Activated CD8-positive, alpha-beta T cell treated with anti-CD3 and anti-CD28 coated beads, Interleukin-2, amount 10 ng/mL, durations not matched to agents 7 days and 5 days (primary cell): ENCODE results near the gene DUSP8. TPM values are rescaled to one million over a fixed set of nuclear protein-coding genes. Genes with fewer than 3 reads are reported as not detected.
"Not testable (repeated sequence)": the region's sequence is repeated elsewhere in the genome, so short reads cannot be mapped to it uniquely, and the experiment has no call there.

Experiments
- ATAC-seq: fragments of 150-1000 bp; cut with Tn5 transposase; one replicate; pipeline ENCODE4 v1.10.0; 2021; ENCODE audit warnings: moderate library complexity
- CTCF ChIA-PET: fragments of 350-600 bp; sonication (Branson Sonifier 250); formaldehyde crosslinking; loops from one replicate; lab custom pipeline; 2021; ENCODE audit warnings: antibody characterized with exemption; lab: Charles Lee
- POLR2A ChIA-PET: fragments of 350-600 bp; sonication (Branson Sonifier 250); formaldehyde crosslinking; loops from one replicate; lab custom pipeline; 2021; ENCODE audit warnings: antibody characterized with exemption; lab: Charles Lee
- DNase-seq: peaks from one replicate; pipeline ENCODE4 v3.0.0-alpha.2; 2020
- H3K27ac Mint-ChIP-seq: one replicate; pipeline ENCODE4 v1.8.0; 2021; ENCODE audit warnings: mild to moderate bottlenecking, mixed read lengths
- H3K27me3 Mint-ChIP-seq: one replicate; pipeline ENCODE4 v1.8.0; 2021; ENCODE audit warnings: low read depth, mixed read lengths
- H3K36me3 Mint-ChIP-seq: one replicate; pipeline ENCODE4 v1.8.0; 2021; ENCODE audit warnings: low read depth, mixed read lengths
- H3K4me1 Mint-ChIP-seq: one replicate; pipeline ENCODE4 v1.8.0; 2021; ENCODE audit warnings: low read depth, mixed read lengths
- H3K4me3 Mint-ChIP-seq: one replicate; pipeline ENCODE4 v1.8.0; 2021; ENCODE audit warnings: mild to moderate bottlenecking, mixed read lengths
- H3K9me3 Mint-ChIP-seq: one replicate; pipeline ENCODE4 v1.8.0; 2022; ENCODE audit warnings: mixed read lengths; ENCODE audit not compliant: insufficient read depth
- total RNA-seq, 2 experiments: library from RNA; stranded (reverse); gene quantifications; one replicate each; pipeline ENCODE4 v1.2.3, GENCODE V29; 2021

The DUSP8 gene
- total RNA-seq, 2 experiments from 2014 or later, result 0.13 TPM

DNA sequence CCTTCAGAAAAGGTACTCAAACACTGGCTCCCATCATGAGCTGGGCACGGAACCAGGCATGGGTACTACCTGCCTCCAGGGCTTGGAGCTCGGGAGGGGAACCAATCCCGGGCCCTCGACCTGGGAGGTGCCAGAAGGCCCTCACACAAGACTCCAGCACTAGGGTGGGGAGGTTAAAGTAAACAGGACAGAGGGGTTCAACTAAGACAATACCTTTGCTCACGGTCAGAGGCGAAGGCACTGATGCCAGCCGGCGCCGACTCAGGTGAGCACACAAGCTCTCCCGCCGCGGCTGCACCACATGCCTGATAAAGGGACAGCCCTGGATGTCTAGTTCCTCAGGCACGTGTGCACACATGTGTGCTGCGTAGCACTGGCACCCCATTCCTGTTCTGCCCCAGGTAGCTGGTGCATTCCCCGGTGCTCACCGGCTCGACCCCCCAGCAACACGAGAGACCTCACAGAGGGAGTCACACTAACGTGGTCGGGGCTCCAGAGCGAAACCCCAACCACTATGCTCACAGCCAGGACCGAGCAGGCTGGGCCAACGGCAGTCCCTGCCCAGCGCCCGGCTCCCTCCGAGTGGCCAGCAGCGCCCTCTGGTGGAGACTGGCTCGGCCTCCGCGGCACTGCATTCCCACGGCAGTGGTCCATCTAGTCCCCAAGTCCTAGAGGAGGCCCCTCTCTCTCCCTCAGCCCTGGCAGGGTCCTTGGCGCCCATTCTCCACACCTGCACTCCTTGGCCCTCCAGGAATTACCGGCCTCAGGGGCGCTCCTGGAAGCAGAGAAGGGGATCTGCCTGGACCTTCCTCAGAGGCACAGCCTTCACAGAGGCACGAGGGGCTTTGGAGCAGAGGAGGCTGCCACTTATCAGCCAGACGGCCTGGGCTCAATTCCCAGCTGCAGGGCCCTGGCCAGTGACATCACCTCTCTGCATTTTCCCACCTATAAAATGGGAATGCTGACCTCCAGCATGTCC, 56.7 kb downstream of the DUSP8 start:
- peak; percentile 74 for ATAC-seq
- POLR2A ChIA-PET, result no interaction called here
- Mint-ChIP-seq H3K9me3 (no peaks in the 10 kb centered on the region), H3K4me1 (peaks cover 8% of the 10 kb centered on the region), H3K4me3 (no peak overlapping the region), H3K27ac (no peak overlapping the region), H3K27me3 (no peaks in the 10 kb centered on the region), H3K36me3 (no peaks in the 10 kb centered on the region)
- peak; percentile 71 for DNase-seq
- CTCF ChIA-PET, result interaction anchor here (0.8 to 1.9 kb wide), 7 partner anchors 10 to 313 kb away, joined by 3 to 7 read pairs (median 3); no protein-coding TSS in a partner anchor

GRCh38 chr11:1514336-1515061, 57.6 kb downstream of the DUSP8 start:
- Mint-ChIP-seq H3K36me3 (no peaks in the 10 kb centered on the region), H3K4me3 (no peak overlapping the region), H3K27ac (no peak overlapping the region), H3K4me1 (peaks cover 8% of the 10 kb centered on the region), H3K27me3 (no peaks in the 10 kb centered on the region), H3K9me3 (no peaks in the 10 kb centered on the region)
- ChIA-PET CTCF (interaction anchor here (0.8 to 1.9 kb wide), 7 partner anchors 9 to 399 kb away, joined by 3 to 7 read pairs (median 3); no protein-coding TSS in a partner anchor), POLR2A (interaction anchor here (0.5 kb wide), 1 partner anchor 224 kb away, joined by 3 read pairs; no protein-coding TSS in a partner anchor)
- DNase-seq (no peak), ATAC-seq (no peak)

DNA sequence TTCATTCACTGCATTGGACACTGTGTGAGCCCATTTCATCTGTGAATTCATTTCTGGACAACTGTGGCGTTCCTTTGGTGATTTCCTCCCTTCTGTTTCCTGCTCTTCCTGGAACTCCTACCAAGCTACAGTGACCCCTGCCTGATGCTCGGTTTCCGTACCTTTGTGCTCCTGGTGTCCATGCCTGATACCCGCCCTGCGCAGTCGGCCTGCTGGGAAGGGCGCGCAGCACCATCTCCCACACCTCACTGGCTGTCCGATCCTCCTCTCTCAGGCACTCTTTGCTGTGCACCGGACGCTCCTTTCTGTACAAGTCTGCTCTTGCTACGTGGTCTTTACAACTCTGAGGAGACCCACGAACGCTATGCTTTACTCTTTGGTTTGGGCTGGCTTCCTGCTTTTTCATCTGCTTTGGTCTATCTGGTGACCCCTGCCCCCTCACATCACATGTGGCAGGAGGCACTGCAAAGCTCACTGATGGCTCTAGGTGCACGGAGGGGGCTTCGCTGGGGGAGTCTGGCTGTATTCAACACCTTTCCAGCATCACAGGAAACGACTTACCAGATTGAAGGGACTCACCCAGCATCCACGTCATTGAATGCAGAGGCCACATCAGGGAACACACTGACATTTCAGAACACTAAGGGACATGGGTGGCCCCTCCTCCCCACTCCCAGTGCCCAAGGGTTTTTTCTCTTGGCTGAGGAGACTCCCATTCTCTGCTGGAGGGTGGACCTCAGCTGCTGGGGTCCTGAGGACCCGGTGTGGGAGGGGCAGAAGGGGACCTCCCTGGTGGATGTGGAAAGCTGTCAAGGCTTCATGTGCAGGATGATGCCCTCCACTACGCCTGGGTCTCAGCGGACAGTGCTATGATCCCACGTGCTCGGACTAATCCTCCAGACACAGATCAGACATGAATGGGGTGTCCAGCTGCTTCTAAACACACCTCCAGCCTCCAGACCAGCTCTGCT, 58.5 kb downstream of the DUSP8 start:
- no peak overlapping the region for H3K27ac Mint-ChIP-seq
- POLR2A ChIA-PET, result interaction anchor here (0.5 kb wide), 1 partner anchor 223 kb away, joined by 3 read pairs; no protein-coding TSS in a partner anchor
- CTCF ChIA-PET, result interaction anchor here (1.4 to 1.9 kb wide), 3 partner anchors 10 to 398 kb away, joined by 3 to 7 read pairs (median 3); no protein-coding TSS in a partner anchor
- H3K4me3 Mint-ChIP-seq, result no peak overlapping the region
- no peaks in the 10 kb centered on the region for H3K36me3 Mint-ChIP-seq
- DNase-seq, result no peak
- H3K27me3 Mint-ChIP-seq, result no peaks in the 10 kb centered on the region
- ATAC-seq, result no peak
- no peaks in the 10 kb centered on the region for H3K9me3 Mint-ChIP-seq
- peaks cover 8% of the 10 kb centered on the region for H3K4me1 Mint-ChIP-seq

DNA sequence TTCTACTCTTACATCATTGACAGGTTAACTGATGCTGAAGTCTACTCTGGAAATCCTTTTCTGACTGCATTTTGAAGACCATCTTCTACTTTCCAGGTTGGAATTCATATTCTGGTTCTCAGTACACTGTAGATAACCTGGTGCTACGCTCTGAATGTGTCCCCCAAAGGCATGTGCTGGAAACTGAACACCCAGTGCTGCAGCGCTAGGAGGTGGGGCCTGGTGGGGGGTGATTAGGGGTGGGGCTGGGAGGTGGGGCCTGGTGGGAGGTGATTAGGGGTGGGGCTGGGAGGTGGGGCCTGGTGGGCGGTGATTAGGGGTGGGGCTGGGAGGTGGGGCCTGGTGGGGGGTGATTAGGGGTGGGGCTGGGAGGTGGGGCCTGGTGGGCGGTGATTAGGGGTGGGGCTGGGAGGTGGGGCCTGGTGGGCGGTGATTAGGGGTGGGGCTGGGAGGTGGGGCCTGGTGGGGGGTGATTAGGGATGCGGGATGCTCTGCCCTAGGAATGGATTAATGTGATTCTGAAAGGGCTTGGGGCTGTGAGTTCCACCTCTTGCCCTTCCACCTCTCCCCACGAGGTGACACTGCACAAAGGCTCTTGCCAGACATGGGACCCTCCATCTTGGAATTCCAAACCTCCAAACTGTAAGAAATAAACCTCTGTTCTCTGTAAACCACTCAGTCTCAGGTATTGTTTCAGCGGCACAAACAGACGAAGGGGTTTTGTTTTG, 59.4 kb downstream of the DUSP8 start:
- POLR2A ChIA-PET, H3K9me3 Mint-ChIP-seq, H3K4me3 Mint-ChIP-seq, ATAC-seq, H3K27me3 Mint-ChIP-seq, DNase-seq, H3K4me1 Mint-ChIP-seq, H3K27ac Mint-ChIP-seq, CTCF ChIA-PET, H3K36me3 Mint-ChIP-seq: not testable (repeated sequence)

GRCh38 chr11:1511937-1512496, 60.1 kb downstream of the DUSP8 start:
- ChIA-PET CTCF (interaction anchor here (1.2 kb wide), 1 partner anchor 63 kb away, joined by 4 read pairs; no protein-coding TSS in a partner anchor), POLR2A (no interaction called here)
- ATAC-seq, result peak; percentile 13
- Mint-ChIP-seq H3K27me3 (no peaks in the 10 kb centered on the region), H3K9me3 (no peaks in the 10 kb centered on the region), H3K4me1 (peaks cover 8% of the 10 kb centered on the region), H3K4me3 (no peak overlapping the region), H3K36me3 (no peaks in the 10 kb centered on the region), H3K27ac (no peak overlapping the region)
- no peak for DNase-seq

DNA sequence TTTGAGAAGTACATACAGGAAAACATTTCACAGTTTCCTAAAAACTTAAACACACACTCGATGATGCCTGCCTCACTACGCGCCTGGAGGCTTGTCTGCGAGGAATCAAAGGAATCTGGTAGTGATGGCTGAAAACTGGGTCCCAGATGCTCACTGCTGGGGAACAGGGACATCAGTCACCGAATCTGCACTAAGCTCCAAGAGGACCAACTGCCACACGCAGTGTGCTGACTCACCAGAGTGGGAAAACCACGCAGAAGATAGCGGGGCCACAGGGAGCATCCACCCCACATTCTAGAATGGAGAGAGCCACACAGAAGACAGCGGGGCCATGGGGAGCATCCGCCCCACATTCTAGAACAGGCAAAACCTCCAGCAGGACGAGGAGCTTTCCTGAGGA, 61.1 kb downstream of the DUSP8 start:
- Mint-ChIP-seq H3K36me3 (no peaks in the 10 kb centered on the region), H3K27ac (no peak overlapping the region), H3K9me3 (no peaks in the 10 kb centered on the region), H3K4me1 (peaks cover 8% of the 10 kb centered on the region), H3K4me3 (no peak overlapping the region), H3K27me3 (no peaks in the 10 kb centered on the region)
- ATAC-seq (no peak), DNase-seq (no peak)
- POLR2A ChIA-PET, result no interaction called here
- CTCF ChIA-PET, result interaction anchor here (1.2 kb wide), 1 partner anchor 64 kb away, joined by 4 read pairs; no protein-coding TSS in a partner anchor

- POLR2A ChIA-PET, H3K4me1 Mint-ChIP-seq, H3K36me3 Mint-ChIP-seq, H3K27me3 Mint-ChIP-seq, H3K27ac Mint-ChIP-seq, DNase-seq, CTCF ChIA-PET, ATAC-seq, H3K9me3 Mint-ChIP-seq, H3K4me3 Mint-ChIP-seq: not testable (repeated sequence)
Observed at GRCh38 chr11:1510351-1510750, 61.7 kb downstream of the DUSP8 start.

DNA sequence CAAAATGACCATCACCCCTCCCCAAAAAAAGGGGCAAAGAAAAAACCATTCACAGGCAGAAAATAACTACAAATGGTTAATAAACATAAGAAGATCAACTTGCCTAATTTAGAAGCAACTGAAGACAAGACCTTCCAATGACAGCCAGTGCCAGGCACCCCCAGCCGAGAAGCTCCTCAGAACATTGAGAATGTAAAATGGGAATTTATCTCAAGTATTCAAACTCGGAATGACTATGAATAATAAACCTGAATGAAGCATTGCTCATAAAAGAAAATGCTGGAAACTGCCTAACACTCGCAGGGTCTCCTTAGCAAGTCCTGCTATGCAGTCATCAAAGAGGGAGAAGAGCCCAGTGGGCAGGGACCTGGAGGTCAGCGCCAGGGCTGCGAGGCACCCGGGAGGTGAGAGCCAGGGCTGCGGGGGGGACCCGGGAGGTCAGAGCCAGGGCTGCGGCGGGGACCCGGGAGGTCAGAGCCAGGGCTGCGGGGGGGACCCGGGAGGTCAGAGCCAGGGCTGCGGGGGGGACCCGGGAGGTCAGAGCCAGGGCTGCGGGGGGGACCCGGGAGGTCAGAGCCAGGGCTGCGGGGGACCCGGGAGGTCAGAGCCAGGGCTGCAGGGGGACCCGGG, 62.3 kb downstream of the DUSP8 start:
- ATAC-seq (no peak), DNase-seq (no peak)
- H3K36me3 Mint-ChIP-seq, result no peaks in the 10 kb centered on the region
- no peaks in the 10 kb centered on the region for H3K27me3 Mint-ChIP-seq
- no peak overlapping the region for H3K27ac Mint-ChIP-seq
- POLR2A ChIA-PET, result no interaction called here
- no peak overlapping the region for H3K4me3 Mint-ChIP-seq
- H3K9me3 Mint-ChIP-seq, result no peaks in the 10 kb centered on the region
- H3K4me1 Mint-ChIP-seq, result peaks cover 5% of the 10 kb centered on the region
- CTCF ChIA-PET, result no interaction called here

DNA sequence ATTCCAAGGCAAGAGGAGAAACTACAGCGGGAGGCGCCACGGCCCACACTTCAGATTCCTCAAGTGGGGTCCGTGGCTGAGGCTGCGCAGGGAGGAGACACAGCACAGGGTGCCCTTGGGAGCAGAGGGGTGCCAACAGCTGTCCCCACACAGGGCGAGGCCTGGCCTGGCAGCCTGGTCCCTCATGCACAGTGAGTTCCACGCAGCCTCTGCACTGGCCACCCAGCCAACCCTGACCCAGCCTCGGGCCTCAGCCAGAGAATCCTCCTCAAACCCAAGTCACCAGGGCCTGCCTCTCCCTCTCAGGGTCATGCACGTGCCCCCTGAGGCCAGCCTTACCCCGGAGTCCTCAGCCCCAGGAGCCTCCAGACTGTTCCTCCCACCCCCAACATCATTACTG, 63.1 kb downstream of the DUSP8 start:
- no peaks in the 10 kb centered on the region for H3K27me3 Mint-ChIP-seq
- H3K27ac Mint-ChIP-seq, result no peak overlapping the region
- H3K36me3 Mint-ChIP-seq, result no peaks in the 10 kb centered on the region
- DNase-seq (no peak), ATAC-seq (no peak)
- ChIA-PET POLR2A (no interaction called here), CTCF (no interaction called here)
- H3K4me3 Mint-ChIP-seq, result no peak overlapping the region
- no peaks in the 10 kb centered on the region for H3K9me3 Mint-ChIP-seq
- H3K4me1 Mint-ChIP-seq, result peaks cover 5% of the 10 kb centered on the region

- CTCF ChIA-PET, result no interaction called here
- no peak for DNase-seq
- no peak overlapping the region for H3K4me3 Mint-ChIP-seq
- H3K4me1 Mint-ChIP-seq, result peaks cover 3% of the 10 kb centered on the region
- H3K27ac Mint-ChIP-seq, result no peak overlapping the region
- no peaks in the 10 kb centered on the region for H3K36me3 Mint-ChIP-seq
- POLR2A ChIA-PET, result no interaction called here
- ATAC-seq, result no peak
- H3K27me3 Mint-ChIP-seq, result no peaks in the 10 kb centered on the region
- H3K9me3 Mint-ChIP-seq, result no peaks in the 10 kb centered on the region
Observed at GRCh38 chr11:1508491-1508891, 63.6 kb downstream of the DUSP8 start.
